Prostate gland (tissue), 2 donors: Measurements from ENCODE around the gene CBLL1.

ENCODE experiments used
- CTCF ChIP-seq, 4 experiments: fragments of 200-600 bp in 2 of 4; fragments of 450-650 bp in 2 of 4; sonication (generic) in 2 of 4; IDR thresholded peaks; 1 replicate in 3 of 4; 2 replicates in 1 of 4; pipeline ENCODE4 v1.5.1; 2016 to 2019; ENCODE audit warnings: antibody characterized with exemption in 4 of 4, mild to moderate bottlenecking in 2 of 4, moderate library complexity in 2 of 4
- POLR2A ChIP-seq: fragments of 450-650 bp; IDR thresholded peaks from one replicate; pipeline ENCODE4 v1.6.1; 2016; ENCODE audit warnings: antibody characterized with exemption, mild to moderate bottlenecking

- TF ChIP-seq CTCF (IDR thresholded peaks at IDR 0.05) = peak in 3 of 4 experiments; percentile 21 to 65 (median 29)
- TF ChIP-seq POLR2A = no peak
These were observed 33.8 kb downstream of the CBLL1 start for GRCh38 chr7:107777702-107778101.
